B cell (primary cell): Measurements from ENCODE around the gene URB1. TPM values are rescaled to one million over a fixed set of nuclear protein-coding genes. Genes with fewer than 3 reads are reported as not detected.

ENCODE experiments used
- ATAC-seq: fragments of 200-7000 bp; cut with Tn5 transposase; one replicate; pipeline ENCODE4 v1.10.0; 2021; ENCODE audit warnings: low read depth, mild to moderate bottlenecking, moderate number of reproducible peaks, moderate library complexity
- CTCF ChIA-PET: fragments of 350-600 bp; sonication (Branson Sonifier 250); formaldehyde crosslinking; loops from one replicate; lab custom pipeline; 2021; ENCODE audit warnings: antibody characterized with exemption, inconsistent platforms; lab: Charles Lee
- POLR2A ChIA-PET: fragments of 350-600 bp; sonication (Branson Sonifier 250); formaldehyde crosslinking; loops from one replicate; lab custom pipeline; 2021; ENCODE audit warnings: antibody characterized with exemption; lab: Charles Lee
- DNase-seq: peaks from one replicate; pipeline ENCODE4 v3.0.0; 2013
- H2AFZ ChIP-seq: 2 replicates; pipeline ENCODE4 v1.6.1; 2012; ENCODE audit warnings: mild to moderate bottlenecking, low read depth, low read length; ENCODE audit not compliant: insufficient read depth, poor library complexity, severe bottlenecking
- H3K27ac ChIP-seq, 2 donors: 1 replicate in 1 of 2; 2 replicates in 1 of 2; pipeline ENCODE4 v1.5.1; 2012 to 2013; ENCODE audit warnings: low read length in 2 of 2, mild to moderate bottlenecking in 2 of 2, moderate library complexity in 1 of 2
- H3K27me3 ChIP-seq, 4 experiments: fragments of 200-600 bp in 1 of 4; sonication (generic) in 1 of 4; replicated peaks in 1 of 4; 1 replicate in 2 of 4; 2 replicates in 2 of 4; pipeline versions ENCODE4 v1.6.1 to v1.7.0; 2013 to 2016; ENCODE audit warnings: low read length in 3 of 4, mild to moderate bottlenecking in 2 of 4, mixed read lengths in 1 of 4, moderate library complexity in 1 of 4; ENCODE audit not compliant: insufficient read depth in 4 of 4, control insufficient read depth in 3 of 4; ENCODE audit errors: control extremely low read depth in 1 of 4
- H3K36me3 ChIP-seq, 2 experiments: replicated peaks in 1 of 2; 1 replicate in 1 of 2; 2 replicates in 1 of 2; pipeline versions ENCODE4 v1.6.1 to v1.7.1; 2013; ENCODE audit warnings: low read length in 1 of 2; ENCODE audit not compliant: insufficient read depth in 2 of 2, control insufficient read depth in 1 of 2; ENCODE audit errors: control extremely low read depth in 1 of 2, extremely low read depth in 1 of 2
- H3K4me1 ChIP-seq, 2 donors: fragments of 200-600 bp in 1 of 2; sonication (generic) in 1 of 2; 1 replicate in 1 of 2; 2 replicates in 1 of 2; pipeline versions ENCODE4 v1.5.1 to v1.6.1; 2013 to 2017; ENCODE audit warnings: low read length in 2 of 2; ENCODE audit not compliant: control insufficient read depth in 2 of 2, insufficient read depth in 2 of 2
- H3K4me2 ChIP-seq: replicated peaks from 2 replicates; pipeline ENCODE3; 2012; ENCODE audit warnings: mild to moderate bottlenecking, low read depth, low read length; ENCODE audit not compliant: poor library complexity, severe bottlenecking
- H3K4me3 ChIP-seq, 5 experiments: fragments of 200-600 bp in 1 of 5; sonication (generic) in 1 of 5; 1 replicate in 3 of 5; 2 replicates in 2 of 5; pipeline versions ENCODE4 v1.5.1 to v1.7.0; 2011 to 2016; ENCODE audit warnings: low read length in 4 of 5, mild to moderate bottlenecking in 4 of 5, low read depth in 2 of 5, control low read depth in 1 of 5, moderate library complexity in 1 of 5; ENCODE audit not compliant: insufficient read depth in 1 of 5; ENCODE audit errors: control extremely low read depth in 1 of 5, extremely low read depth in 1 of 5
- H3K79me2 ChIP-seq: fragments of 200-600 bp; sonication (generic); one replicate; pipeline ENCODE4 v1.6.0; 2016; ENCODE audit warnings: low read length; ENCODE audit not compliant: control insufficient read depth, insufficient read depth
- H3K9ac ChIP-seq: fragments of 200-600 bp; sonication (generic); 2 replicates; pipeline ENCODE4 v1.6.1; 2017; ENCODE audit warnings: mild to moderate bottlenecking, low read length, moderate library complexity
- H3K9me3 ChIP-seq, 3 donors: one replicate each; pipeline versions ENCODE4 v1.6.1 to v1.7.1; 2013; ENCODE audit warnings: low read length in 2 of 3; ENCODE audit not compliant: control insufficient read depth in 2 of 3, insufficient read depth in 1 of 3; ENCODE audit errors: control extremely low read depth in 1 of 3
- H4K20me1 ChIP-seq: 2 replicates; pipeline ENCODE4 v1.6.0; 2012; ENCODE audit warnings: mild to moderate bottlenecking, low read length; ENCODE audit not compliant: insufficient read depth, control insufficient read depth, poor library complexity, severe bottlenecking
- H3K27ac Mint-ChIP-seq: one replicate; pipeline ENCODE4 v1.8.0; 2021; ENCODE audit warnings: mixed read lengths
- H3K27me3 Mint-ChIP-seq: one replicate; pipeline ENCODE4 v1.8.0; 2021; ENCODE audit warnings: mixed read lengths
- H3K4me1 Mint-ChIP-seq: one replicate; pipeline ENCODE4 v1.8.0; 2021; ENCODE audit warnings: mixed read lengths
- H3K4me3 Mint-ChIP-seq: one replicate; pipeline ENCODE4 v1.8.0; 2021; ENCODE audit warnings: mixed read lengths
- H3K9me3 Mint-ChIP-seq: one replicate; pipeline ENCODE4 v1.8.0; 2022; ENCODE audit warnings: mixed read lengths; ENCODE audit not compliant: insufficient read depth
- CTCF ChIP-seq: fragments of 200-600 bp; IDR thresholded peaks from one replicate; pipeline ENCODE4 v1.8.0; 2022; ENCODE audit warnings: antibody characterized with exemption, mild to moderate bottlenecking
- EZH2 ChIP-seq: IDR thresholded peaks from 2 replicates; pipeline ENCODE4 v1.6.1; 2012; ENCODE audit warnings: borderline replicate concordance, low read depth, mild to moderate bottlenecking, moderate library complexity, low read length; ENCODE audit not compliant: insufficient read depth, poor library complexity, severe bottlenecking
- WGBS: methylation state at CpG from one replicate; pipeline ENCODE4 v1.1.5; 2013; ENCODE audit warnings: missing lambda C conversion rate; ENCODE audit not compliant: insufficient coverage; 5-methylcytosine and 5-hydroxymethylcytosine counted together
- intact Hi-C: fragments of 100-400 bp; cut with micrococcal nuclease; formaldehyde crosslinking; loops from one replicate; pipeline ENCODE4 v1.10.0; 2022
- polyA plus RNA-seq: library from polyadenylated mRNA; depleted of rRNA; stranded (reverse); fragments of >200 nt; gene quantifications from 2 replicates; pipeline ENCODE4 v1.2.3, GENCODE V29; 2012
- total RNA-seq, 2 donors: library from RNA; stranded (reverse); fragments of 120-200 nt in 1 of 2; gene quantifications; 1 replicate in 1 of 2; 2 replicates in 1 of 2; pipeline versions ENCODE4 v1.2.3 to v1.2.4, GENCODE V29; 2013 to 2022

The URB1 gene
- total and polyA plus RNA-seq, 2 donors (not counting 1 experiment from before 2014, with no cell fraction given), result 4.7 to 15.2 TPM

DNA sequence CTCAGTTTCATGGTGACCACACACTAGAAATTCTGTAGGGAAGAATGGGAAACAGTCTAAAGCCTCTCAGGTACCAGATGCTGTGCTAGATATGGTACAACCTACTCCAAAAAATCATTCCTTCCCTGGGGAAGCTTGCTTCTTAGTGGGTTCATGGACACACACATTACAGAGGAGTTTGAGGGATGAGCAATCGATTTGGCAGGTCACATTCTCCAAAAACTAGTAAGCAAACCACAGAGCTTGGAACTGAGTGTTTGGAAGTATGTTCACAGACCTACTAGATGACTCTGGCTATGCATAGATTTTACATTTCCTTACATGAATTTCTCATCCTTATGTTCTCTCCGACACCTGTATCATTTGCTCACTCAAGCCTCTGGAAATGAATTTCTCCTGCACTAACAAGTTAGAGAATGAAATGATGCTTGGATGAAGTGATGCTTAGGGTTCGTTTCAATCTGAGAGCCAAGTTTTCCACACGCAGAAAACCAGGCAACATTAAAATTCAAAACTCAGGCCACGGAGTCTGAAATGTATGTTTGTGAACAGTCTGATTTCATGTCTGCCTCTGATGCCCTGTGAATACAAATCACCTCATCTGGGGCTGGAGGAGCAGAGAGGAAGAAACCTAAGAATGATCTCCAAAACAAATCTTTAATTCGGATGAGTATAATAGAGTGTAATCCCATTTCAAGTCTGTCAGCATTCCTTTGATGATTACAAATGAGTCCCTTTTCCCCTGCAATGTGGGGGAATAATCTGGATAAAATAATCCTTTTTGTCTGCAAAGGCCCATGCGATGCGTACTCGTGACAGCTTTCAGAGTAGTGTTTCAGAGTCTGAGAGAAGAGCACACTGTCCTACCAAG lies 30.7 kb upstream of the URB1 start:
- Histone ChIP-seq H3K9me3 (peaks cover 0 to 4% (median 0%) of the 10 kb centered on the region in 3 donors), H2AFZ (no peak overlapping the region), H3K79me2 (no peaks in the 10 kb centered on the region), H3K4me2 (no peak overlapping the region), H3K27me3 (no peaks in the 10 kb centered on the region), H3K36me3 (no peaks in the 10 kb centered on the region), H4K20me1 (no peaks in the 10 kb centered on the region), H3K9ac (no peak overlapping the region), H3K4me1 (no peaks in the 10 kb centered on the region), H3K4me3 (no peak overlapping the region), H3K27ac (no peak overlapping the region)
- ChIA-PET POLR2A (no interaction called here), CTCF (no interaction called here)
- 84% methylated on average over 5 of the region's 9 CpGs for WGBS
- Mint-ChIP-seq H3K27ac (no peak overlapping the region), H3K4me1 (no peaks in the 10 kb centered on the region), H3K4me3 (no peak overlapping the region), H3K27me3 (peaks cover 17% of the 10 kb centered on the region), H3K9me3 (peaks cover 3% of the 10 kb centered on the region)
- TF ChIP-seq EZH2 (no peak), CTCF (no peak)
- intact Hi-C loops, result no loop called here
- ATAC-seq, result no peak
- no peak for DNase-seq

- Histone ChIP-seq H3K9me3 (peaks cover 0 to 6% (median 0%) of the 10 kb centered on the region in 3 donors), H3K4me2 (no peak overlapping the region), H3K36me3 (no peaks in the 10 kb centered on the region), H3K4me1 (no peaks in the 10 kb centered on the region), H4K20me1 (no peaks in the 10 kb centered on the region), H3K27ac (no peak overlapping the region), H3K4me3 (no peak overlapping the region), H2AFZ (no peak overlapping the region), H3K9ac (no peak overlapping the region), H3K27me3 (peaks cover 0 to 2% (median 0%) of the 10 kb centered on the region in 4 experiments), H3K79me2 (no peaks in the 10 kb centered on the region)
- CTCF ChIA-PET, result no interaction called here
- POLR2A ChIA-PET, result no interaction called here
- no peak for ATAC-seq
- peaks cover 3% of the 10 kb centered on the region for H3K9me3 Mint-ChIP-seq
- no peak for DNase-seq
- H3K27me3 Mint-ChIP-seq, result peaks cover 18% of the 10 kb centered on the region
- intact Hi-C loops, result no loop called here
- TF ChIP-seq CTCF (no peak), EZH2 (no peak)
- no peak overlapping the region for H3K4me3 Mint-ChIP-seq
- no peak overlapping the region for H3K27ac Mint-ChIP-seq
- no peaks in the 10 kb centered on the region for H3K4me1 Mint-ChIP-seq
- WGBS, result 100% methylated on average over 1 of the region's 2 CpGs
Measured at GRCh38 chr21:32422064-32422463, 29.3 kb upstream of the URB1 start.
